Type B pancreatic cell (in vitro differentiated cells): ENCODE results near the gene LPAR6. TPM values are rescaled to one million over a fixed set of nuclear protein-coding genes. Genes with fewer than 3 reads are reported as not detected.

ENCODE experiments used
- DNase-seq: peaks from one replicate; pipeline ENCODE4 v3.0.0; 2021; ENCODE audit warnings: mixed read lengths; ENCODE audit not compliant: unreplicated experiment; ENCODE audit errors: extremely low spot score
- H3K27ac Mint-ChIP-seq: 2 replicates; pipeline ENCODE4 v1.8.0; 2021; ENCODE audit warnings: mild to moderate bottlenecking, mixed read lengths
- H3K27me3 Mint-ChIP-seq: 2 replicates; pipeline ENCODE4 v1.8.0; 2021; ENCODE audit warnings: mixed read lengths
- H3K36me3 Mint-ChIP-seq: 2 replicates; pipeline ENCODE4 v1.8.0; 2021; ENCODE audit warnings: mixed read lengths
- H3K4me1 Mint-ChIP-seq: one replicate; pipeline ENCODE4 v1.8.0; 2021; ENCODE audit warnings: mixed read lengths; ENCODE audit not compliant: unreplicated experiment
- H3K4me3 Mint-ChIP-seq: 2 replicates; pipeline ENCODE4 v1.8.0; 2021; ENCODE audit warnings: mild to moderate bottlenecking, mixed read lengths
- H3K9me3 Mint-ChIP-seq: 2 replicates; pipeline ENCODE4 v1.8.0; 2021; ENCODE audit warnings: mixed read lengths
- CTCF ChIP-seq: fragments of 200-600 bp; sonication (generic); conservative IDR thresholded peaks from 2 replicates; pipeline ENCODE4 v1.5.0; 2021; ENCODE audit warnings: antibody characterized with exemption, mild to moderate bottlenecking
- total RNA-seq: library from RNA; stranded (reverse); gene quantifications from 2 replicates; pipeline ENCODE4 v1.2.1, GENCODE V29; 2021; ENCODE audit warnings: low replicate concordance

The LPAR6 gene
- total RNA-seq, 1 donor from 2014 or later: 10.1 TPM

- Mint-ChIP-seq H3K9me3 (peaks cover 5% of the 10 kb centered on the region), H3K27ac (no peak overlapping the region), H3K4me3 (no peak overlapping the region), H3K27me3 (no peaks in the 10 kb centered on the region), H3K36me3 (peaks cover 43% of the 10 kb centered on the region), H3K4me1 (no peaks in the 10 kb centered on the region)
- TF ChIP-seq CTCF: no peak
- no peak for DNase-seq
These were observed 21.7 kb downstream of the LPAR6 start for GRCh38 chr13:48391257-48391656.

DNA sequence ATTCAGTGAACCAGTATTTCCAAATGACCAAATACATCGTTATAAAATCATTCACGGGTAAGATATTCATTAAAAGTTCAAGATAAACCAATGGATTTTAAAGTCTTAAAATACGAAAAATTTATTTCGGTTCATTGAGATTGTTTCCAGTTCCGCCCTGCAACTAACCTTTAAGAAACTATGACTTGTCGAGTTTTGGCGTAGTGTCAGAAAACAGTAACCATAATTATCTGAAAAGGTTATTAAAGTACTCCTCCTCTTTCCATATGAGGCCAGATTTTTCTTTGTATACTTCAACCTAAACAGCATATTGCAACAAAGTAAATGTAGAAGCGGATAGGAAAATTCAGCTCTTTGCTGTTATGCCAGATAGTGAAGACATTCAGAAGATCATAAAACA is 26.1 kb downstream of the LPAR6 start:
- TF ChIP-seq CTCF: no peak
- Mint-ChIP-seq H3K27ac (no peak overlapping the region), H3K4me3 (no peak overlapping the region), H3K36me3 (peaks cover 14% of the 10 kb centered on the region), H3K4me1 (no peaks in the 10 kb centered on the region), H3K9me3 (no peaks in the 10 kb centered on the region), H3K27me3 (no peaks in the 10 kb centered on the region)
- DNase-seq: no peak

DNA sequence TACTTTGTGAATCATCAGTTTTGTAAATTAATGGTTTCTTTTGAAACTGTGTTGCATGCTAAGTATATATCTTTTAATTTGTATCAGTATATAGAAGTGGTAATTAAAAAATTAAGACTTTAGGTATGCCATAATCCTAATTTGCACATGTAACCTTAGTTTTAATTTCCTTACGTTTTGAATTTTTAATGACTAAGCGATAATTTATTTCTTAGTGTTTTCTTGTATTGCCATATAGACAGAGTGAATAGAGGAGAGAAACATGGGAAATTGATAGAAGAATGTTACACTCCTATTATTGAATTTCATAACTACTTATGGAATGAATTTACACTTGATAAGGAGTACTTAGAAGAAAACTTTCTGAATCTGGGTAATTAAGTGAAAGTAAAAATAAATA is 29.5 kb downstream of the LPAR6 start:
- Mint-ChIP-seq H3K9me3 (no peaks in the 10 kb centered on the region), H3K27ac (no peak overlapping the region), H3K4me1 (no peaks in the 10 kb centered on the region), H3K36me3 (peaks cover 17% of the 10 kb centered on the region), H3K4me3 (no peak overlapping the region), H3K27me3 (no peaks in the 10 kb centered on the region)
- no peak for DNase-seq
- no peak for TF ChIP-seq CTCF

GRCh38 chr13:48380581-48380980 is 32.3 kb downstream of the LPAR6 start:
- no peak for TF ChIP-seq CTCF
- Mint-ChIP-seq H3K4me3 (no peak overlapping the region), H3K27ac (no peak overlapping the region), H3K36me3 (peaks cover 21% of the 10 kb centered on the region), H3K27me3 (no peaks in the 10 kb centered on the region), H3K9me3 (no peaks in the 10 kb centered on the region), H3K4me1 (no peaks in the 10 kb centered on the region)
- DNase-seq: no peak

DNA sequence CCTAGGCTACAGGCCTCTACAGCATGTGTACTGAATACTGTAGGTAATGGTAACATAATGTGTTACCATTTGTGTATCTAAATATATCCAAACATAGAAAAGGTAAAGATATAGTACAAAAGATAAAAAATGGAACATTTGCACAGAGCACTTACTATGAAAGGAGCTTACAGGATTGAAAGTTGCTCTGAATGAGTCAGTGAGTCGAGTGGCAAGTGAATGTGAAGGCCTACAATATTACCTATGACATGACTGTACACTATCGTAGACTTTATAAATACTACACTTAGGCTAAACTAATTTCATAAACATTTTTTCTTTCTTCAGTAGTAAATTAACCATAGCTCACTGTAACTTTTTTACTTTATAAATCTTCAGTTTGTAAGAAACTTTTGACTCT is 35.1 kb downstream of the LPAR6 start:
- no peak for DNase-seq
- Mint-ChIP-seq H3K27me3 (no peaks in the 10 kb centered on the region), H3K4me3 (no peak overlapping the region), H3K4me1 (no peaks in the 10 kb centered on the region), H3K27ac (no peak overlapping the region), H3K9me3 (no peaks in the 10 kb centered on the region), H3K36me3 (peaks cover 32% of the 10 kb centered on the region)
- no peak for TF ChIP-seq CTCF

DNA sequence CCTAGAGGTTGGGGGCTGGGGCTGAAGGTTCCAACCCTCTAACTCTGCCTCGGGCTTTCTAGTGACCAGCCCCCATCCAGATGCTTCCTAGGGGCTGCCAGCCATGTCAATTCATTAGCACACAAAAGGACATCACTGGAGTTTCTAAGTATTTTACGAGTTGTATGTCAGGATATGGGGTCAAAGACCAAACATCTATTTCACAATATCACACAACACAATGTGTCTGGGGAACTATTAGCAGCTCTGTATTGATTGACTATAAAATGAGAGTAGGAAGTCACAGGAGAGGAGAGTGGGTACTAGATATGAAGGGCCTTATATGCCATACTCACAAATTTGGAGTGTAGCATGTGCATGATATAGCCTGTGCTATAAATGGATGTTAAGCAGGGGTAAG is 42.1 kb downstream of the LPAR6 start:
- Mint-ChIP-seq H3K27me3 (no peaks in the 10 kb centered on the region), H3K36me3 (peaks cover 32% of the 10 kb centered on the region), H3K27ac (no peak overlapping the region), H3K4me3 (no peak overlapping the region), H3K4me1 (no peaks in the 10 kb centered on the region), H3K9me3 (no peaks in the 10 kb centered on the region)
- no peak for TF ChIP-seq CTCF
- no peak for DNase-seq
